GM23338 (cell line): ENCODE measurements around the gene CARD9. TPM values are rescaled to one million over a fixed set of nuclear protein-coding genes. Genes with fewer than 3 reads are reported as not detected.
"Not testable (repeated sequence)": the region's sequence is repeated elsewhere in the genome, so short reads cannot be mapped to it uniquely, and the experiment has no call there.

Experiments used
- ATAC-seq: fragments of 200-7000 bp; cut with Tn5 transposase; 3 replicates; pipeline ENCODE4 v1.9.1; 2020
- DNase-seq: peaks from one replicate; pipeline ENCODE4 v3.0.0-alpha.2; 2015; ENCODE audit warnings: low spot score
- H2AFZ ChIP-seq: fragments of 200-600 bp; sonication (generic); 2 replicates; pipeline ENCODE4 v1.8.0; 2016; ENCODE audit warnings: antibody characterized with exemption, mild to moderate bottlenecking, moderate library complexity
- H3F3A ChIP-seq: fragments of 200-600 bp; sonication (generic); replicated peaks from 2 replicates; pipeline ENCODE4 v1.8.0; 2017; ENCODE audit warnings: antibody characterized with exemption, mixed run types, low read depth
- H3K27ac ChIP-seq: fragments of 200-600 bp; sonication (generic); 2 replicates; pipeline ENCODE4 v1.6.1; 2016; ENCODE audit warnings: low read depth
- H3K27me3 ChIP-seq: fragments of 200-600 bp; sonication (generic); 2 replicates; pipeline ENCODE4 v1.8.0; 2016; ENCODE audit warnings: mild to moderate bottlenecking, mixed run types, moderate library complexity; ENCODE audit not compliant: insufficient read depth
- H3K36me3 ChIP-seq: fragments of 200-600 bp; sonication (generic); 2 replicates; pipeline ENCODE4 v1.8.0; 2016; ENCODE audit warnings: mild to moderate bottlenecking; ENCODE audit not compliant: insufficient read depth
- H3K4me1 ChIP-seq: fragments of 200-600 bp; sonication (generic); 2 replicates; pipeline ENCODE4 v1.8.0; 2016; ENCODE audit warnings: mild to moderate bottlenecking, moderate library complexity; ENCODE audit not compliant: insufficient read depth
- H3K4me2 ChIP-seq: fragments of 200-600 bp; sonication (generic); 2 replicates; pipeline ENCODE4 v1.7.1; 2017; ENCODE audit warnings: mixed run types
- H3K4me3 ChIP-seq: fragments of 200-600 bp; sonication (generic); 2 replicates; pipeline ENCODE4 v1.6.1; 2016; ENCODE audit warnings: mixed run types
- H3K79me2 ChIP-seq: fragments of 200-600 bp; sonication (generic); replicated peaks from 2 replicates; pipeline ENCODE4 v1.8.0; 2017; ENCODE audit warnings: mild to moderate bottlenecking; ENCODE audit not compliant: insufficient read depth
- H3K9me2 ChIP-seq: fragments of 200-600 bp; sonication (generic); 2 replicates; pipeline ENCODE4 v1.8.0; 2017; ENCODE audit not compliant: insufficient read depth
- H4K20me1 ChIP-seq: fragments of 200-600 bp; sonication (generic); replicated peaks from 2 replicates; pipeline ENCODE4 v1.8.0; 2017; ENCODE audit warnings: mild to moderate bottlenecking; ENCODE audit not compliant: insufficient read depth
- H3K27ac Mint-ChIP-seq: 2 replicates; pipeline ENCODE4 v1.8.0; 2020; ENCODE audit warnings: inconsistent platforms, mild to moderate bottlenecking, moderate library complexity, mixed read lengths
- H3K27me3 Mint-ChIP-seq: 3 replicates; pipeline ENCODE4 v1.8.0; 2022; ENCODE audit warnings: low read depth, mild to moderate bottlenecking, moderate library complexity, mixed read lengths, inconsistent platforms; ENCODE audit not compliant: insufficient read depth, poor library complexity
- H3K36me3 Mint-ChIP-seq: 3 replicates; pipeline ENCODE4 v1.8.0; 2021; ENCODE audit warnings: low read depth, mild to moderate bottlenecking, inconsistent platforms, moderate library complexity, mixed read lengths
- H3K4me1 Mint-ChIP-seq: 3 replicates; pipeline ENCODE4 v1.8.0; 2020; ENCODE audit warnings: mild to moderate bottlenecking, inconsistent platforms, mixed read lengths
- H3K4me3 Mint-ChIP-seq: 3 replicates; pipeline ENCODE4 v1.8.0; 2021; ENCODE audit warnings: moderate library complexity, mild to moderate bottlenecking, inconsistent platforms, mixed read lengths
- H3K9me3 Mint-ChIP-seq: 3 replicates; pipeline ENCODE4 v1.8.0; 2020; ENCODE audit warnings: moderate library complexity, mild to moderate bottlenecking, inconsistent platforms, mixed read lengths
- EZH2 ChIP-seq: fragments of 200-600 bp; sonication (generic); IDR thresholded peaks from one replicate; pipeline ENCODE4 v1.8.0; 2017; ENCODE audit warnings: antibody characterized with exemption, mild to moderate bottlenecking, low read depth; ENCODE audit not compliant: unreplicated experiment
- JUNB ChIP-seq: IDR thresholded peaks from one replicate; pipeline ENCODE4 v1.6.1; 2016; ENCODE audit warnings: antibody characterized with exemption; ENCODE audit not compliant: unreplicated experiment
- REST ChIP-seq: IDR thresholded peaks from one replicate; pipeline ENCODE4 v1.6.1; 2018; ENCODE audit warnings: antibody characterized with exemption; ENCODE audit not compliant: unreplicated experiment
- polyA plus RNA-seq: library from polyadenylated mRNA; unstranded; fragments of >200 nt; fragmentation: Nextera tagmentation; extraction: Ambion mirVana; gene quantifications from 2 replicates; pipeline ENCODE4 v1.2.1, GENCODE V29; 2016
- total RNA-seq: library from RNA; depleted of rRNA; stranded (reverse); fragments of >200 nt; shearing (Covaris generic); gene quantifications from 2 replicates; pipeline ENCODE4 v1.2.3, GENCODE V29; 2014

The CARD9 gene
- total and polyA plus RNA-seq, 2 experiments from 2014 or later = 0.49 to 0.63 TPM

- H2AFZ ChIP-seq = no peak overlapping the region
- H3K4me3 Mint-ChIP-seq = peak overlapping the region; percentile 53; the same call in 1 of the 3 replicates
- no peak overlapping the region for H3K27ac ChIP-seq
- H3K9me3 Mint-ChIP-seq = no peaks in the 10 kb centered on the region
- no peak overlapping the region for H3K27ac Mint-ChIP-seq
- TF ChIP-seq EZH2 (no peak), REST (no peak), JUNB (no peak)
- peaks cover 14% of the 10 kb centered on the region for H3F3A ChIP-seq
- H3K4me2 ChIP-seq = no peak overlapping the region
- peaks cover 49% of the 10 kb centered on the region for H3K79me2 ChIP-seq
- DNase-seq (no peak), ATAC-seq (no peak)
- H3K27me3 Mint-ChIP-seq = peaks cover 22% of the 10 kb centered on the region
- H3K36me3 Mint-ChIP-seq = peaks cover 67% of the 10 kb centered on the region
- H3K27me3 ChIP-seq = no peaks in the 10 kb centered on the region
- no peaks in the 10 kb centered on the region for H3K9me2 ChIP-seq
- peaks cover 17% of the 10 kb centered on the region; the same call in 1 of the 2 replicates for H3K4me1 ChIP-seq
- peaks cover 36% of the 10 kb centered on the region for H3K36me3 ChIP-seq
- peaks cover 20% of the 10 kb centered on the region for H3K4me1 Mint-ChIP-seq
- H3K4me3 ChIP-seq = no peak overlapping the region
- peaks cover 20% of the 10 kb centered on the region for H4K20me1 ChIP-seq
Observed at GRCh38 chr9:136407911-136408310, 34.4 kb upstream of the CARD9 start.

- H3K9me2 ChIP-seq, H3K27ac ChIP-seq, H2AFZ ChIP-seq, H3K9me3 Mint-ChIP-seq, ATAC-seq, H3K4me3 ChIP-seq, DNase-seq, H3K4me2 ChIP-seq, H3K27me3 ChIP-seq, H3K4me3 Mint-ChIP-seq, H3K27ac Mint-ChIP-seq: not testable (repeated sequence)
- Mint-ChIP-seq H3K27me3 (peaks cover 20% of the 10 kb centered on the region), H3K4me1 (peaks cover 20% of the 10 kb centered on the region), H3K36me3 (peaks cover 68% of the 10 kb centered on the region)
- H3K4me1 ChIP-seq = peaks cover 17% of the 10 kb centered on the region; the same call in 1 of the 2 replicates
- peaks cover 41% of the 10 kb centered on the region for H3K79me2 ChIP-seq
- H3F3A ChIP-seq = peaks cover 17% of the 10 kb centered on the region
- peaks cover 17% of the 10 kb centered on the region for H4K20me1 ChIP-seq
- H3K36me3 ChIP-seq = peaks cover 29% of the 10 kb centered on the region
Observed at GRCh38 chr9:136407061-136407460, 33.6 kb upstream of the CARD9 start.

- H3K9me2 ChIP-seq, H3K4me3 ChIP-seq, ATAC-seq, H3K27me3 ChIP-seq, H3K4me2 ChIP-seq, H3K9me3 Mint-ChIP-seq, DNase-seq, H3K27ac Mint-ChIP-seq, H4K20me1 ChIP-seq, H3K4me3 Mint-ChIP-seq, H2AFZ ChIP-seq: not testable (repeated sequence)
- Histone ChIP-seq H3K4me1 (peaks cover 10% of the 10 kb centered on the region; the same call in 1 of the 2 replicates), H3K27ac (peak overlapping the region; percentile 32; the same call in 1 of the 2 replicates), H3K79me2 (peaks cover 29% of the 10 kb centered on the region), H3K36me3 (peaks cover 25% of the 10 kb centered on the region), H3F3A (peaks cover 22% of the 10 kb centered on the region)
- Mint-ChIP-seq H3K4me1 (peaks cover 14% of the 10 kb centered on the region), H3K27me3 (peaks cover 20% of the 10 kb centered on the region), H3K36me3 (peaks cover 69% of the 10 kb centered on the region)
Observed at GRCh38 chr9:136405904-136406303, 32.4 kb upstream of the CARD9 start.
